ENCODE results near the gene ADARB2. TPM values are rescaled to one million over a fixed set of nuclear protein-coding genes. Genes with fewer than 3 reads are reported as not detected.
"Not testable (repeated sequence)": the region's sequence is repeated elsewhere in the genome, so short reads cannot be mapped to it uniquely, and the experiment has no call there.

Gene ADARB2
- total and polyA plus RNA-seq, 3 experiments from 2014 or later = not detected

GRCh38 chr10:1418031-1418550 lies 319.2 kb downstream of the ADARB2 start:
- H3K36me3 ChIP-seq (ENCODE audit: insufficient read depth, low read length) = no peaks in the 10 kb centered on the region
- POLR2A ChIA-PET = no interaction called here
- CTCF ChIA-PET = no interaction called here
- no peak overlapping the region for H3K27ac ChIP-seq (ENCODE audit: low read depth, low read length)
- DNase-seq = no peak
- H3K27me3 Mint-ChIP-seq = peaks cover 12 to 49% of the 10 kb centered on the region in 2 donors
- no peaks in the 10 kb centered on the region for H3K4me1 ChIP-seq (ENCODE audit: insufficient read depth, low read length)
- H3K9me3 ChIP-seq (ENCODE audit: low read length) = no peaks in the 10 kb centered on the region
- peaks cover 9 to 13% (median 13%) of the 10 kb centered on the region in 3 donors for H3K4me1 Mint-ChIP-seq
- no peak overlapping the region for H3K27ac Mint-ChIP-seq
- H3K36me3 Mint-ChIP-seq = no peaks in the 10 kb centered on the region
- H3K4me3 Mint-ChIP-seq = no peak overlapping the region
- no peaks in the 10 kb centered on the region for H3K27me3 ChIP-seq (ENCODE audit: insufficient read depth, low read length, poor library complexity, severe bottlenecking)
- no peak overlapping the region for H3K4me3 ChIP-seq (ENCODE audit: low read length)
- H3K9me3 Mint-ChIP-seq = no peaks in the 10 kb centered on the region

GRCh38 chr10:1417574-1417973 lies 319.8 kb downstream of the ADARB2 start:
- H3K36me3 Mint-ChIP-seq = no peaks in the 10 kb centered on the region
- H3K27ac ChIP-seq (ENCODE audit: low read depth, low read length) = no peak overlapping the region
- H3K9me3 ChIP-seq (ENCODE audit: low read length) = no peaks in the 10 kb centered on the region
- H3K36me3 ChIP-seq (ENCODE audit: insufficient read depth, low read length) = no peaks in the 10 kb centered on the region
- no peak overlapping the region for H3K27ac Mint-ChIP-seq
- ChIA-PET POLR2A (no interaction called here), CTCF (no interaction called here)
- peaks cover 9 to 13% (median 13%) of the 10 kb centered on the region in 3 donors for H3K4me1 Mint-ChIP-seq
- H3K27me3 Mint-ChIP-seq = peaks cover 12 to 52% of the 10 kb centered on the region in 2 donors
- H3K27me3 ChIP-seq (ENCODE audit: insufficient read depth, low read length, poor library complexity, severe bottlenecking) = no peaks in the 10 kb centered on the region
- DNase-seq = peak in 1 of 5 donors; percentile 13
- H3K4me3 ChIP-seq (ENCODE audit: low read length) = no peak overlapping the region
- no peaks in the 10 kb centered on the region for H3K4me1 ChIP-seq (ENCODE audit: insufficient read depth, low read length)
- no peak overlapping the region for H3K4me3 Mint-ChIP-seq
- H3K9me3 Mint-ChIP-seq = no peaks in the 10 kb centered on the region

DNA sequence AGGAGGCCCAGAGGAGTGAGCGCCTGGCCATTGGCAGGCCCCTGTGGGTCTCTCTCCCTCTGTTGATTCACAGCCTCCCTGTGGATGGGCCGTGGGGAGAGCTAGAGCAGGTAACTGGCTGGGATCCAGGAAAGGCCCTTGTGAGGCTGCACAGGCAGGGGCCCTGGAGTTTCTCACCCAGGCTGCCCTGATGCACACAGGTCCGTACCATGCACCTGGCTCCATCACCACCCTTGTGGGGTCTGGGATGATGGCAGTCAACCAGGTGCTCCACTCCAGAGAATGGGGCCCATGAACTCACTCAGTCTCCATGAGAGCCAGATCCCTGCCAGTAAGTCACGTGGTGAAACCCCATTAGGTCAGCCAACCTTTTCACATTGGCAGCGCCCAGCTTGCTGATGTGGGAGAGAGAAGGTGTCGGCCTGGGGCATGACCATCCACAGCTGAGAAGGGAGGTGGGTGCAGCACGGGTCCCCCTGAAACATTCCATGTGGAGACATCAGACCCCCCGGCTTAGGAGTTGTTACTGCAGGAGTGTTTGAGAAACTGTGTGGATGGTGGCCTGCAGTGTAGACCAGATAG lies 320.8 kb downstream of the ADARB2 start:
- CTCF ChIA-PET = no interaction called here
- Mint-ChIP-seq H3K27me3 (peaks cover 12 to 47% of the 10 kb centered on the region in 2 donors), H3K4me1 (peaks cover 9 to 13% (median 13%) of the 10 kb centered on the region in 3 donors), H3K27ac (no peak overlapping the region), H3K9me3 (no peaks in the 10 kb centered on the region), H3K36me3 (no peaks in the 10 kb centered on the region), H3K4me3 (no peak overlapping the region)
- H3K9me3 ChIP-seq (ENCODE audit: low read length) = no peaks in the 10 kb centered on the region
- H3K27ac ChIP-seq (ENCODE audit: low read depth, low read length) = no peak overlapping the region
- H3K4me1 ChIP-seq (ENCODE audit: insufficient read depth, low read length) = no peaks in the 10 kb centered on the region
- no peaks in the 10 kb centered on the region for H3K36me3 ChIP-seq (ENCODE audit: insufficient read depth, low read length)
- no peak overlapping the region for H3K4me3 ChIP-seq (ENCODE audit: low read length)
- no peaks in the 10 kb centered on the region for H3K27me3 ChIP-seq (ENCODE audit: insufficient read depth, low read length, poor library complexity, severe bottlenecking)
- DNase-seq = peak in 1 of 5 donors; percentile 23
- POLR2A ChIA-PET = no interaction called here

GRCh38 chr10:1414893-1415292 lies 322.4 kb downstream of the ADARB2 start:
- ChIA-PET CTCF (no interaction called here), POLR2A (no interaction called here)
- no peak overlapping the region for H3K27ac ChIP-seq (ENCODE audit: low read depth, low read length)
- no peaks in the 10 kb centered on the region for H3K4me1 ChIP-seq (ENCODE audit: insufficient read depth, low read length)
- peaks cover 0 to under 1% (median 0%) of the 10 kb centered on the region in 3 donors for H3K4me1 Mint-ChIP-seq
- H3K27ac Mint-ChIP-seq = no peak overlapping the region
- no peak overlapping the region for H3K4me3 ChIP-seq (ENCODE audit: low read length)
- no peaks in the 10 kb centered on the region for H3K27me3 ChIP-seq (ENCODE audit: insufficient read depth, low read length, poor library complexity, severe bottlenecking)
- H3K27me3 Mint-ChIP-seq = peaks cover 6 to 35% of the 10 kb centered on the region in 2 donors
- H3K36me3 Mint-ChIP-seq = no peaks in the 10 kb centered on the region
- no peak for DNase-seq
- H3K9me3 Mint-ChIP-seq = no peaks in the 10 kb centered on the region
- no peaks in the 10 kb centered on the region for H3K36me3 ChIP-seq (ENCODE audit: insufficient read depth, low read length)
- H3K9me3 ChIP-seq (ENCODE audit: low read length) = no peaks in the 10 kb centered on the region
- no peak overlapping the region for H3K4me3 Mint-ChIP-seq

- H3K27me3 Mint-ChIP-seq = peaks cover 6 to 30% of the 10 kb centered on the region in 2 donors
Observed at GRCh38 chr10:1414346-1414745, 323.0 kb downstream of the ADARB2 start.

GRCh38 chr10:1413823-1414222 lies 323.5 kb downstream of the ADARB2 start:
- Mint-ChIP-seq H3K27ac (no peak overlapping the region), H3K4me1 (no peaks in the 10 kb centered on the region), H3K9me3 (no peaks in the 10 kb centered on the region), H3K36me3 (no peaks in the 10 kb centered on the region), H3K4me3 (no peak overlapping the region), H3K27me3 (peaks cover 6 to 27% of the 10 kb centered on the region in 2 donors)
- CTCF ChIA-PET = no interaction called here
- no peak overlapping the region for H3K4me3 ChIP-seq (ENCODE audit: low read length)
- no peak for DNase-seq
- H3K36me3 ChIP-seq (ENCODE audit: insufficient read depth, low read length) = no peaks in the 10 kb centered on the region
- no peaks in the 10 kb centered on the region for H3K9me3 ChIP-seq (ENCODE audit: low read length)
- no peak overlapping the region for H3K27ac ChIP-seq (ENCODE audit: low read depth, low read length)
- H3K27me3 ChIP-seq (ENCODE audit: insufficient read depth, low read length, poor library complexity, severe bottlenecking) = no peaks in the 10 kb centered on the region
- POLR2A ChIA-PET = no interaction called here
- no peaks in the 10 kb centered on the region for H3K4me1 ChIP-seq (ENCODE audit: insufficient read depth, low read length)

More at GRCh38 chr10:1414346-1414745, 323.0 kb downstream of the ADARB2 start:
- H3K27ac Mint-ChIP-seq; H3K27ac ChIP-seq (ENCODE audit: low read depth, low read length); CTCF ChIA-PET; H3K36me3 Mint-ChIP-seq; H3K9me3 Mint-ChIP-seq; H3K4me1 ChIP-seq (ENCODE audit: insufficient read depth, low read length); H3K4me1 Mint-ChIP-seq; H3K9me3 ChIP-seq (ENCODE audit: low read length); H3K4me3 ChIP-seq (ENCODE audit: low read length); DNase-seq; H3K27me3 ChIP-seq (ENCODE audit: insufficient read depth, low read length, poor library complexity, severe bottlenecking); POLR2A ChIA-PET; H3K4me3 Mint-ChIP-seq; H3K36me3 ChIP-seq (ENCODE audit: insufficient read depth, low read length): not testable (repeated sequence)

- Mint-ChIP-seq H3K4me3 (no peak overlapping the region), H3K4me1 (no peaks in the 10 kb centered on the region), H3K27me3 (peaks cover 6 to 23% of the 10 kb centered on the region in 2 donors), H3K9me3 (no peaks in the 10 kb centered on the region), H3K27ac (no peak overlapping the region), H3K36me3 (no peaks in the 10 kb centered on the region)
- no peaks in the 10 kb centered on the region for H3K4me1 ChIP-seq (ENCODE audit: insufficient read depth, low read length)
- no peak for DNase-seq
- no peak overlapping the region for H3K4me3 ChIP-seq (ENCODE audit: low read length)
- H3K9me3 ChIP-seq (ENCODE audit: low read length) = no peaks in the 10 kb centered on the region
- no peaks in the 10 kb centered on the region for H3K36me3 ChIP-seq (ENCODE audit: insufficient read depth, low read length)
- H3K27me3 ChIP-seq (ENCODE audit: insufficient read depth, low read length, poor library complexity, severe bottlenecking) = no peaks in the 10 kb centered on the region
- ChIA-PET CTCF (no interaction called here), POLR2A (no interaction called here)
- H3K27ac ChIP-seq (ENCODE audit: low read depth, low read length) = no peak overlapping the region
Observed at GRCh38 chr10:1413256-1413655, 324.1 kb downstream of the ADARB2 start.

- H3K9me3 Mint-ChIP-seq = no peaks in the 10 kb centered on the region
- H3K27ac Mint-ChIP-seq = no peak overlapping the region
Observed at GRCh38 chr10:1412531-1413189, 324.7 kb downstream of the ADARB2 start.

More at GRCh38 chr10:1412531-1413189, 324.7 kb downstream of the ADARB2 start:
- CTCF ChIA-PET = no interaction called here
- no peak overlapping the region for H3K27ac ChIP-seq (ENCODE audit: low read depth, low read length)
- Mint-ChIP-seq H3K4me3 (no peak overlapping the region), H3K27me3 (peaks cover 6 to 18% of the 10 kb centered on the region in 2 donors), H3K36me3 (no peaks in the 10 kb centered on the region), H3K4me1 (no peaks in the 10 kb centered on the region)
- H3K4me3 ChIP-seq (ENCODE audit: low read length) = no peak overlapping the region
- H3K4me1 ChIP-seq (ENCODE audit: insufficient read depth, low read length) = no peaks in the 10 kb centered on the region
- POLR2A ChIA-PET = no interaction called here
- no peaks in the 10 kb centered on the region for H3K9me3 ChIP-seq (ENCODE audit: low read length)
- no peaks in the 10 kb centered on the region for H3K27me3 ChIP-seq (ENCODE audit: insufficient read depth, low read length, poor library complexity, severe bottlenecking)
- H3K36me3 ChIP-seq (ENCODE audit: insufficient read depth, low read length) = no peaks in the 10 kb centered on the region
- no peak for DNase-seq
